ENCODE data around the gene EPN3. TPM values are rescaled to one million over a fixed set of nuclear protein-coding genes. Genes with fewer than 3 reads are reported as not detected.

EPN3 gene
- total RNA-seq, 1 experiment from 2014 or later = 0.09 TPM

- no peaks in the 10 kb centered on the region for H3K27me3 ChIP-seq (replicated peaks; ENCODE audit: insufficient read depth, low read depth, low read length, poor library complexity)
- no peaks in the 10 kb centered on the region for H3K9me3 ChIP-seq (ENCODE audit: low read depth, low read length, poor library complexity, severe bottlenecking)
- intact Hi-C loops (cut with micrococcal nuclease; ENCODE audit: unreplicated experiment) = no loop called here
- no peak for DNase-seq (ENCODE audit: low spot score)
- ChIA-PET CTCF (no interaction called here), POLR2A (ENCODE audit: low non-redundant PET) (interaction anchor here (0.6 kb wide), 1 partner anchor 358 kb away, joined by 4 read pairs; the partner anchor contains the start of gene TOB1)
- peak overlapping the region; percentile 48 for H3K4me3 ChIP-seq (ENCODE audit: low read depth, low read length, poor library complexity, severe bottlenecking)
- TF ChIP-seq EZH2 (IDR thresholded peaks at IDR 0.05; ENCODE audit: borderline replicate concordance, low read depth, low read length, poor library complexity, severe bottlenecking) (no peak), CTCF (conservative IDR thresholded peaks at IDR 0.05; ENCODE audit: low read depth, low read length) (no peak)
- peaks cover 6% of the 10 kb centered on the region for H3K4me1 ChIP-seq (ENCODE audit: insufficient read depth, low read length, poor library complexity, severe bottlenecking)
- H3K36me3 ChIP-seq (ENCODE audit: insufficient read depth, low read length, poor library complexity, severe bottlenecking) = no peaks in the 10 kb centered on the region
- H3K27ac ChIP-seq (ENCODE audit: low read depth, low read length, poor library complexity, severe bottlenecking) = no peak overlapping the region
- BruUV-seq (replicated peaks) = no TSS peak
Measured at GRCh38 chr17:50508573-50509460, 23.7 kb upstream of the EPN3 start.

GRCh38 chr17:50511058-50511457 is 21.5 kb upstream of the EPN3 start:
- H3K4me1 ChIP-seq (ENCODE audit: insufficient read depth, low read length, poor library complexity, severe bottlenecking) = peaks cover 6% of the 10 kb centered on the region
- TF ChIP-seq EZH2 (IDR thresholded peaks at IDR 0.05; ENCODE audit: borderline replicate concordance, low read depth, low read length, poor library complexity, severe bottlenecking) (no peak), CTCF (conservative IDR thresholded peaks at IDR 0.05; ENCODE audit: low read depth, low read length) (no peak)
- BruUV-seq (replicated peaks) = no TSS peak
- no peaks in the 10 kb centered on the region for H3K36me3 ChIP-seq (ENCODE audit: insufficient read depth, low read length, poor library complexity, severe bottlenecking)
- no peaks in the 10 kb centered on the region for H3K9me3 ChIP-seq (ENCODE audit: low read depth, low read length, poor library complexity, severe bottlenecking)
- ChIA-PET POLR2A (ENCODE audit: low non-redundant PET) (no interaction called here), CTCF (interaction anchor here (0.5 kb wide), 1 partner anchor 10 kb away, joined by 4 read pairs; no protein-coding TSS in a partner anchor)
- no peak overlapping the region for H3K4me3 ChIP-seq (ENCODE audit: low read depth, low read length, poor library complexity, severe bottlenecking)
- H3K27me3 ChIP-seq (replicated peaks; ENCODE audit: insufficient read depth, low read depth, low read length, poor library complexity) = no peaks in the 10 kb centered on the region
- no peak for DNase-seq (ENCODE audit: low spot score)
- no peak overlapping the region for H3K27ac ChIP-seq (ENCODE audit: low read depth, low read length, poor library complexity, severe bottlenecking)
- intact Hi-C loops (cut with micrococcal nuclease; ENCODE audit: unreplicated experiment) = no loop called here

- Histone ChIP-seq H3K27ac (ENCODE audit: low read depth, low read length, poor library complexity, severe bottlenecking) (no peak overlapping the region), H3K36me3 (ENCODE audit: insufficient read depth, low read length, poor library complexity, severe bottlenecking) (no peaks in the 10 kb centered on the region), H3K27me3 (replicated peaks; ENCODE audit: insufficient read depth, low read depth, low read length, poor library complexity) (no peaks in the 10 kb centered on the region), H3K9me3 (ENCODE audit: low read depth, low read length, poor library complexity, severe bottlenecking) (no peaks in the 10 kb centered on the region), H3K4me3 (ENCODE audit: low read depth, low read length, poor library complexity, severe bottlenecking) (no peak overlapping the region), H3K4me1 (ENCODE audit: insufficient read depth, low read length, poor library complexity, severe bottlenecking) (no peaks in the 10 kb centered on the region)
- TF ChIP-seq EZH2 (IDR thresholded peaks at IDR 0.05; ENCODE audit: borderline replicate concordance, low read depth, low read length, poor library complexity, severe bottlenecking) = no peak
- no peak for TF ChIP-seq CTCF (conservative IDR thresholded peaks at IDR 0.05; ENCODE audit: low read depth, low read length)
- ChIA-PET CTCF (no interaction called here), POLR2A (ENCODE audit: low non-redundant PET) (no interaction called here)
- BruUV-seq (replicated peaks) = no TSS peak
- no peak for DNase-seq (ENCODE audit: low spot score)
- intact Hi-C loops (cut with micrococcal nuclease; ENCODE audit: unreplicated experiment) = no loop called here
Measured at GRCh38 chr17:50513495-50513894, 19.0 kb upstream of the EPN3 start.

Measured in A673 (cell line).